GM18502 (cell line): Measurements from ENCODE around the gene FAM222B.
"Not testable (repeated sequence)": the region's sequence is repeated elsewhere in the genome, so short reads cannot be mapped to it uniquely, and the experiment has no call there.

Experiments
- ATAC-seq: cut with Tn5 transposase; IDR thresholded peaks from one replicate; pipeline ENCODE4 v1.9.1; 2021; ENCODE audit warnings: mild to moderate bottlenecking; ENCODE audit not compliant: unreplicated experiment, poor library complexity

Gene FAM222B

GRCh38 chr17:28846699-28847098 lies 4.1 kb upstream of the FAM222B start:
- not testable (repeated sequence) for ATAC-seq

DNA sequence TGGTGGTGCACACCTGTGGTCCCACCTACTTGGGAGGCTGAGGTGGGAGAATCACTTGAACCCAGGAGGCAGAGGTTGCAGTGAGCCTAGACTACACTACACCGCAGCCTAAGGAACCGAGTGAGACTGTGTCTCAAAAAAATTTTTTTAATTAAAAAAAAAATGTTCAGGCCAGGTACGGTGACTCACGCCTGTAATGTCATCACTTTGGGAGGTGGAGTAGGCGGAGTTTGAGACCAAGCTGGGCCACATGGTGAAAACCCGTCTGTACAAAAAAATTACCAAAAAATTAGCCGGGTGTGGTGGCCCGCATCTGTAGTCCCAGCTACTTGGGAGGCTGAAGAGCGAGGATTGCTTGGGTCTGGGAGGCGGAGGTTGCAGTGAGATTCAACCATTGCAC lies 3.6 kb upstream of the FAM222B start:
- ATAC-seq, result no peak

- no peak for ATAC-seq
Measured at GRCh38 chr17:28843816-28844148, 1.2 kb upstream of the FAM222B start.

- no peak for ATAC-seq
Measured at GRCh38 chr17:28841901-28842281, 699 bp downstream of the FAM222B start.

GRCh38 chr17:28839221-28839620 lies 3.4 kb downstream of the FAM222B start:
- no peak for ATAC-seq

- not testable (repeated sequence) for ATAC-seq
Measured at GRCh38 chr17:28836541-28836940, 6.0 kb downstream of the FAM222B start.

GRCh38 chr17:28834420-28834819 lies 8.2 kb downstream of the FAM222B start:
- no peak for ATAC-seq

DNA sequence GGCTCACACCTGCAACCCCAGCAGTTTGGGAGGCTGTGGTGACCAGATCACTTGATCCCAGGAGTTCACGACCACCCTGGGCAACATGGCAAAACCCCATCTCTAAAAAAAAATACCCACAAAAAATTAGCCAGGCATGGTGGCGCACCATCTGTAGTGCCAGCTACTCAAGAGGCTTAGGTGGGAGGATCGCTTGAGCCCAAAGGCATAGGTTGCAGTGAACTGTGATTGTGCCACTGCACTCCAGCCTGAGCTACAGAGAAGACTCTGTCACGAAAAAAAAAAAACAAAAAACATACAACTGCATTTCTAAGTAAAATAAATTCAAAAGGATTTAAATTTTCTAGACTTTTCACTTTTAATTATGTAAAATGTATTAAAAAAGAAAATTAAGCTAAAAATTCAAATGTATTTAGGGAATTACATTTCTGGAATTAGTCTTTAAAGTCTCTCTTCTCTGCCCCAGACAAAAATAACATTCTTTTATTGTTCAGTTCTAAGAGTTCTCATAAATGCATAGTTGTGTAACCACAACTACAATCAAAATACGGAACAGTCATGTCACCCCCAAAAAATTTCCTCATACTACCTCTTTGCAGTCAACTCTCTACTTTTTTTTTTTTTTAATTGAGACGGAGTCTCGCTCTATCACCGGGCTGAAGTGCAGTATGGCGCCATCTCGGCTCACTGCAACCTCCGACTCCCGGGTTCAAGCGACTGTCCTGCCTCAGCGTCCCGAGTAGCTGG lies 14.1 kb downstream of the FAM222B start:
- no peak for ATAC-seq

GRCh38 chr17:28827672-28828071 lies 14.9 kb downstream of the FAM222B start:
- no peak for ATAC-seq

DNA sequence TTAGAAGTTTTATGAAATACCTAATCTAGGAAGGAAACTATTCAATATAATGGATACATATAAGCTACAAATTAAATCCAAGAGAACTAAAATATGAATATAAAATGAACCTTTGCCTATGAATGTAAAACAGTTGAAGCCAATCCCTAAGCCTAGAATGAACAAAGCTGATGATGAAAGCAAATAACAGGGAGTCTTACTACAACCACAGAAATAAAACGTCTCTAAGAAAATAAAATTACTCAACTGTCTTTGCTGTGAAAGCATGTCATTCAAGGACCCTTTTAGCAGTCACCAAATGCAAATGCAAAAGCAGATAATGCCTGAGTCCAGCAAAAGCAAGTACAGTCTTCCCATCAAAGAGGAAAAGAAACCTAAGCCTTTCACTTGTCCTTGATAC lies 23.0 kb downstream of the FAM222B start:
- ATAC-seq, result no peak

DNA sequence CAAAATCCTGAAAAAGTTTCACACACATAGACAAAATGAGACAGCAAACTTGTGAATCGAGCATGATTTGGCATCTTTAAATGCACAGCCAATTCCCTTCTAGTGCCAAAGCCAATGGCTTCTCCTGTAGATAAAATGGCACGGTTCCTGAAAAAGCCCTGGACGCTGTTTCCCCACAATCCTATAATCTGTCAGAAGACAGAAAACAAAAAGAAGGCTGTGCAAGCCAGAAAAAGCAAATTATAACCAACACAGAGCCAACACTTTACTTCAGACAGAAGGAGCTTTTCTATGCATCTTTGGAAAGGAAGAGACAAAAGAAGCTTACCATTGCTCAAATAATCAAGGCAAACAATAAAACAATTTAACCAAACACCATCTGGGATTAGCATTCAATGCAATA lies 23.8 kb downstream of the FAM222B start:
- no peak for ATAC-seq

- ATAC-seq, result no peak
Measured at GRCh38 chr17:28816540-28816939, 26.1 kb downstream of the FAM222B start.

GRCh38 chr17:28812748-28813377 lies 29.7 kb downstream of the FAM222B start:
- ATAC-seq, result no peak

GRCh38 chr17:28812091-28812747 lies 30.4 kb downstream of the FAM222B start:
- ATAC-seq, result peak; percentile 97

GRCh38 chr17:28811651-28812090 lies 30.9 kb downstream of the FAM222B start:
- peak; percentile 12 for ATAC-seq

GRCh38 chr17:28810437-28810836 lies 32.2 kb downstream of the FAM222B start:
- no peak for ATAC-seq

- ATAC-seq, result no peak
Measured at GRCh38 chr17:28807925-28808634, 34.5 kb downstream of the FAM222B start.

GRCh38 chr17:28796062-28796461 lies 46.5 kb downstream of the FAM222B start:
- ATAC-seq, result no peak

GRCh38 chr17:28794846-28795441 lies 47.6 kb downstream of the FAM222B start:
- not testable (repeated sequence) for ATAC-seq

GRCh38 chr17:28792877-28793661 lies 49.5 kb downstream of the FAM222B start:
- no peak for ATAC-seq
